GM12878 (cell line): ENCODE data around the gene SKAP1. TPM values are rescaled to one million over a fixed set of nuclear protein-coding genes. Genes with fewer than 3 reads are reported as not detected.

Experiments
- ATAC-seq: fragments of 200-7000 bp; cut with Tn5 transposase; 3 replicates; pipeline ENCODE4 v1.9.1; 2020; ENCODE audit warnings: mild to moderate bottlenecking, moderate library complexity
- BruUV-seq: library from RNA; stranded (reverse); fragments of 400-500 nt; replicated peaks from 2 replicates; lab custom pipeline; 2021; lab: Mats Ljungman, UMichigan
- CTCF ChIA-PET: fragments of 300-600 bp; sonication (Branson Sonifier 250); formaldehyde crosslinking; extraction: SDS; loops from one replicate; lab custom pipeline; 2021; ENCODE audit warnings: inconsistent platforms; lab: Yijun Ruan, JAX
- POLR2A ChIA-PET: fragments of 350-600 bp; formaldehyde crosslinking; extraction: SDS; loops from one replicate; lab custom pipeline; 2021; ENCODE audit warnings: inconsistent platforms; lab: Charles Lee
- RAD21 ChIA-PET: fragments of 300-600 bp; sonication (Branson Sonifier 250); formaldehyde crosslinking; loops from one replicate; lab custom pipeline; 2023; ENCODE audit warnings: antibody characterized with exemption; ENCODE audit not compliant: unreplicated experiment; lab: Charles Lee
- SMC1A ChIA-PET: fragments of 300-600 bp; sonication (Branson Sonifier 250); formaldehyde crosslinking; loops from one replicate; lab custom pipeline; 2023; ENCODE audit not compliant: unreplicated experiment, uncharacterized antibody; lab: Charles Lee
- DNase-seq: peaks from one replicate; pipeline ENCODE4 v3.0.0-alpha.2; 2011; ENCODE audit warnings: low read depth, low spot score
- FAIRE-seq: peaks from 3 replicates; lab custom pipeline; 2011; peaks lifted over from hg19 to GRCh38; lab: Jason Lieb, UNC
- H2AFZ ChIP-seq: 2 replicates; pipeline ENCODE4 v1.6.0; 2011; ENCODE audit warnings: low read depth, low read length, control low read depth; ENCODE audit not compliant: control insufficient read depth
- H3K27ac ChIP-seq: 2 replicates; pipeline ENCODE4 v1.5.1; 2011; ENCODE audit warnings: control low read depth; ENCODE audit not compliant: control insufficient read depth, insufficient read depth
- H3K27me3 ChIP-seq, 2 experiments: replicated peaks in 1 of 2; 2 replicates each; pipeline versions ENCODE4 v1.6.0 to v1.6.1; 2011; ENCODE audit warnings: low read length in 1 of 2; ENCODE audit not compliant: control insufficient read depth in 2 of 2, insufficient read depth in 2 of 2
- H3K36me3 ChIP-seq, 2 experiments: 2 replicates each; pipeline ENCODE4 v1.5.1; 2011; ENCODE audit warnings: low read length in 1 of 2; ENCODE audit not compliant: control insufficient read depth in 2 of 2, insufficient read depth in 2 of 2
- H3K4me1 ChIP-seq: 2 replicates; pipeline ENCODE4 v1.6.1; 2011; ENCODE audit warnings: mild to moderate bottlenecking, low read length, moderate library complexity, mixed read lengths; ENCODE audit not compliant: control insufficient read depth, insufficient read depth
- H3K4me2 ChIP-seq: 2 replicates; pipeline ENCODE4 v1.6.0; 2011; ENCODE audit warnings: control low read depth; ENCODE audit not compliant: control insufficient read depth, insufficient read depth
- H3K4me3 ChIP-seq: fragments of 200-600 bp; sonication (generic); 2 replicates; pipeline ENCODE4 v1.5.1; 2016
- H3K79me2 ChIP-seq: 2 replicates; pipeline ENCODE4 v1.6.0; 2011; ENCODE audit warnings: low read length; ENCODE audit not compliant: control insufficient read depth, insufficient read depth
- H3K9ac ChIP-seq: 2 replicates; pipeline ENCODE4 v1.8.0; 2011; ENCODE audit warnings: low read length, control low read depth, mixed read lengths; ENCODE audit not compliant: control insufficient read depth, insufficient read depth
- H3K9me3 ChIP-seq: replicated peaks from 3 replicates; pipeline ENCODE4 v1.5.1; 2011; ENCODE audit warnings: mild to moderate bottlenecking, low read length; ENCODE audit not compliant: control insufficient read depth, insufficient read depth
- H4K20me1 ChIP-seq: 2 replicates; pipeline ENCODE4 v1.6.0; 2011; ENCODE audit not compliant: control insufficient read depth, insufficient read depth
- CEBPB ChIP-seq, 2 experiments: fragments of 150-350 bp in 1 of 2; IDR thresholded peaks; 2 replicates each; pipeline ENCODE4 v1.6.1; 2012 to 2014; ENCODE audit warnings: low read depth in 2 of 2, low read length in 2 of 2, borderline replicate concordance in 1 of 2, inconsistent platforms in 1 of 2
- CHD2 ChIP-seq: IDR thresholded peaks from 2 replicates; pipeline ENCODE4 v1.6.1; 2011; ENCODE audit warnings: low read depth, low read length, improper control_type of control experiment, borderline replicate concordance
- FOS ChIP-seq: IDR thresholded peaks from 3 replicates; pipeline ENCODE4 v1.6.1; 2011; ENCODE audit warnings: borderline replicate concordance; ENCODE audit not compliant: insufficient read length; ENCODE audit errors: extremely low read depth
- FOXK2 ChIP-seq: fragments of 450-650 bp; IDR thresholded peaks from 2 replicates; pipeline ENCODE4 v1.6.1; 2017; ENCODE audit warnings: mild to moderate bottlenecking, moderate library complexity
- IRF4 ChIP-seq: IDR thresholded peaks from 2 replicates; pipeline ENCODE4 v1.6.1; 2011; ENCODE audit warnings: low read depth, low read length
- KAT2A ChIP-seq: conservative IDR thresholded peaks from 2 replicates; pipeline ENCODE4 v1.6.1; 2011; ENCODE audit warnings: low read depth, low read length; ENCODE audit not compliant: control insufficient read depth
- SMAD5 ChIP-seq: IDR thresholded peaks from 2 replicates; pipeline ENCODE4 v1.6.1; 2016; ENCODE audit warnings: antibody characterized with exemption, low read depth
- ZNF622 ChIP-seq: fragments of 450-650 bp; IDR thresholded peaks from 2 replicates; pipeline ENCODE4 v1.6.1; 2017; ENCODE audit warnings: mild to moderate bottlenecking, inconsistent platforms
- WGBS: methylation state at CpG from one replicate; pipeline ENCODE4 v1.1.6; 2016; ENCODE audit warnings: low lambda C conversion rate; ENCODE audit not compliant: insufficient replicate concordance, insufficient coverage; ENCODE audit errors: missing lambda C conversion rate; 5-methylcytosine and 5-hydroxymethylcytosine counted together
- in situ Hi-C: fragments of 300-500 bp; cut with MboI; formaldehyde crosslinking; loops from 9 replicates; pipeline ENCODE4 v1.14.3; 2018; ENCODE audit warnings: mixed read lengths
- intact Hi-C: fragments of 100-400 bp; cut with micrococcal nuclease; formaldehyde crosslinking; loops from one replicate; pipeline ENCODE4 v1.14.2; 2022; ENCODE audit not compliant: unreplicated experiment
- polyA plus RNA-seq, 11 experiments: library from polyadenylated mRNA; depleted of rRNA in 4 of 11; unstranded in 6 of 11; stranded (reverse) in 5 of 11; fragments of >200 nt; fragmentation: Nextera tagmentation in 4 of 11; fragmentation: Illumina TruSeq in 1 of 11; extraction: Ambion mirVana in 4 of 11; extraction: Trizol in 1 of 11; gene quantifications; 1 replicate in 1 of 11; 2 replicates in 10 of 11; pipeline versions ENCODE4 v1.2.1 to v1.2.3, GENCODE V29; 2011 to 2016; ENCODE audit warnings: inconsistent platforms in 2 of 11, missing spikeins in 2 of 11, low read depth in 1 of 11
- total RNA-seq, 4 experiments: library from RNA; depleted of rRNA in 3 of 4; stranded (reverse); fragments of >200 nt in 3 of 4; fragmentation: Illumina TruSeq in 1 of 4; extraction: Trizol in 1 of 4; gene quantifications; 2 replicates each; pipeline versions ENCODE4 v1.2.1 to v1.2.3, GENCODE V29; 2013 to 2021
- TF ChIP-seq, protein P1 (sequence below): fragments of 450-650 bp; IDR thresholded peaks from 2 replicates; pipeline ENCODE4 v1.6.1; 2017; ENCODE audit warnings: borderline replicate concordance
- TF ChIP-seq, protein P2 (sequence below): IDR thresholded peaks from 2 replicates; pipeline ENCODE4 v1.6.1; 2012; ENCODE audit warnings: low read depth, low read length, improper control_type of control experiment
- TF ChIP-seq, protein P3 (sequence below): fragments of 450-650 bp; conservative IDR thresholded peaks from 2 replicates; pipeline ENCODE4 v1.6.1; 2017; ENCODE audit warnings: mild to moderate bottlenecking, moderate library complexity

The SKAP1 gene
- total and polyA plus RNA-seq, 10 of the 15 experiments (the other 5 are each of a cell fraction or from before 2014, with no cell fraction given): 17.1 to 97.6 (median 35.9) TPM

DNA sequence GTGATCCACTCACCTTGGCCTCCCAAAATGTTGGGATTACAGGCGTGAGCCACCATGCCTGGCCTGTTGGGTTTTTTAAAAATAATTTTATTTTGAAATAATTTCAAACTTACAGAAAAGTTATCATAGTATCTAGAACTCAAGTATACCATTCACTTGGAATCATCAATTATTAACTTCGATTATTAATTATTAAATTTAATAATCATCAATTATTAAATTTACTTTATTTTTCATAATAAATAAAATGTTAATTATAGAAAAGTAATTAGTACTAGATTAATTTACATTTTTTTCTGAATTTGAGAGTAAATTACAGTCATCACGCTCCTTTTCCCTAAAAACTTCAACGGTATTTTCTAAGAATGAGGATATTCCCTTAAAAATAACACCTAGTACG is 13.7 kb upstream of the SKAP1 start:
- no TSS peak for BruUV-seq

More for the DNA sequence above, 13.7 kb upstream of the SKAP1 start:
- TF ChIP-seq CEBPB (IDR thresholded peaks at IDR 0.05; ENCODE audit: borderline replicate concordance in 1 of 2, low read depth in 2 of 2, low read length in 2 of 2): no peak
- no peak for TF ChIP-seq KAT2A
- TF ChIP-seq ZNF622: no peak
- TF ChIP-seq SMAD5: no peak
- TF ChIP-seq FOS: no peak
- no peak for TF ChIP-seq FOXK2
- TF ChIP-seq, protein P1, sequence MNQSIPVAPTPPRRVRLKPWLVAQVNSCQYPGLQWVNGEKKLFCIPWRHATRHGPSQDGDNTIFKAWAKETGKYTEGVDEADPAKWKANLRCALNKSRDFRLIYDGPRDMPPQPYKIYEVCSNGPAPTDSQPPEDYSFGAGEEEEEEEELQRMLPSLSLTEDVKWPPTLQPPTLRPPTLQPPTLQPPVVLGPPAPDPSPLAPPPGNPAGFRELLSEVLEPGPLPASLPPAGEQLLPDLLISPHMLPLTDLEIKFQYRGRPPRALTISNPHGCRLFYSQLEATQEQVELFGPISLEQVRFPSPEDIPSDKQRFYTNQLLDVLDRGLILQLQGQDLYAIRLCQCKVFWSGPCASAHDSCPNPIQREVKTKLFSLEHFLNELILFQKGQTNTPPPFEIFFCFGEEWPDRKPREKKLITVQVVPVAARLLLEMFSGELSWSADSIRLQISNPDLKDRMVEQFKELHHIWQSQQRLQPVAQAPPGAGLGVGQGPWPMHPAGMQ: no peak
- no peak for TF ChIP-seq IRF4
- TF ChIP-seq, protein P2, sequence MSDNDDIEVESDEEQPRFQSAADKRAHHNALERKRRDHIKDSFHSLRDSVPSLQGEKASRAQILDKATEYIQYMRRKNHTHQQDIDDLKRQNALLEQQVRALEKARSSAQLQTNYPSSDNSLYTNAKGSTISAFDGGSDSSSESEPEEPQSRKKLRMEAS: no peak
- TF ChIP-seq, protein P3, sequence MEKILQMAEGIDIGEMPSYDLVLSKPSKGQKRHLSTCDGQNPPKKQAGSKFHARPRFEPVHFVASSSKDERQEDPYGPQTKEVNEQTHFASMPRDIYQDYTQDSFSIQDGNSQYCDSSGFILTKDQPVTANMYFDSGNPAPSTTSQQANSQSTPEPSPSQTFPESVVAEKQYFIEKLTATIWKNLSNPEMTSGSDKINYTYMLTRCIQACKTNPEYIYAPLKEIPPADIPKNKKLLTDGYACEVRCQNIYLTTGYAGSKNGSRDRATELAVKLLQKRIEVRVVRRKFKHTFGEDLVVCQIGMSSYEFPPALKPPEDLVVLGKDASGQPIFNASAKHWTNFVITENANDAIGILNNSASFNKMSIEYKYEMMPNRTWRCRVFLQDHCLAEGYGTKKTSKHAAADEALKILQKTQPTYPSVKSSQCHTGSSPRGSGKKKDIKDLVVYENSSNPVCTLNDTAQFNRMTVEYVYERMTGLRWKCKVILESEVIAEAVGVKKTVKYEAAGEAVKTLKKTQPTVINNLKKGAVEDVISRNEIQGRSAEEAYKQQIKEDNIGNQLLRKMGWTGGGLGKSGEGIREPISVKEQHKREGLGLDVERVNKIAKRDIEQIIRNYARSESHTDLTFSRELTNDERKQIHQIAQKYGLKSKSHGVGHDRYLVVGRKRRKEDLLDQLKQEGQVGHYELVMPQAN: no peak
- no peak for TF ChIP-seq CHD2
- RAD21 ChIA-PET: interaction anchor here (1.5 kb wide), 1 partner anchor 13 kb away, joined by 7 read pairs; no protein-coding TSS in a partner anchor
- DNase-seq (no peak), ATAC-seq (no peak), FAIRE-seq (no peak)
- H3K79me2 ChIP-seq: no peaks in the 10 kb centered on the region
- intact Hi-C loops: no loop called here
- CTCF ChIA-PET: interaction anchor here (3.6 to 5.7 kb wide), 2 partner anchors 9 to 13 kb away, joined by 16 to 28 read pairs; no protein-coding TSS in a partner anchor
- H3K36me3 ChIP-seq: no peaks in the 10 kb centered on the region
- 86% methylated on average over 5 of the region's 5 CpGs for WGBS
- peaks cover 55% of the 10 kb centered on the region for H3K4me1 ChIP-seq
- H2AFZ ChIP-seq: no peak overlapping the region
- H3K4me3 ChIP-seq: no peak overlapping the region
- no peak overlapping the region for H3K9ac ChIP-seq
- H3K27me3 ChIP-seq: no peaks in the 10 kb centered on the region
- POLR2A ChIA-PET: no interaction called here
- no peak overlapping the region for H3K4me2 ChIP-seq
- SMC1A ChIA-PET: interaction anchor here (8.8 kb wide), 1 partner anchor 10 kb away, joined by 120 read pairs; no protein-coding TSS in a partner anchor
- no peaks in the 10 kb centered on the region; the same call in 2 of the 3 replicates for H3K9me3 ChIP-seq
- no peak overlapping the region for H3K27ac ChIP-seq
- H4K20me1 ChIP-seq: no peaks in the 10 kb centered on the region
- in situ Hi-C loops: no loop called here
